Right lobe of liver (tissue), 6 donors: ENCODE measurements around the gene CD83. TPM values are rescaled to one million over a fixed set of nuclear protein-coding genes. Genes with fewer than 3 reads are reported as not detected.

Experiments used
- ATAC-seq, 4 donors: fragments of 200-7000 bp; cut with Tn5 transposase; one replicate each; pipeline ENCODE4 v1.9.1; 2020; ENCODE audit warnings: mild to moderate bottlenecking in 4 of 4, moderate library complexity in 4 of 4
- DNase-seq, 3 donors: peaks; one replicate each; pipeline ENCODE4 v3.0.0-alpha.2; 2020
- H3K27ac ChIP-seq, 3 donors: fragments of 200-600 bp; one replicate each; pipeline ENCODE4 v1.8.0; 2022
- H3K27me3 ChIP-seq, 2 donors: fragments of 200-600 bp; one replicate each; pipeline ENCODE4 v1.8.0; 2022
- H3K36me3 ChIP-seq, 4 donors: fragments of 200-600 bp; sonication (generic) in 1 of 4; one replicate each; pipeline versions ENCODE4 v1.5.1 to v1.8.0; 2017 to 2022; ENCODE audit warnings: control low read depth in 1 of 4
- H3K4me1 ChIP-seq, 4 donors: fragments of 200-600 bp; sonication (generic) in 1 of 4; one replicate each; pipeline versions ENCODE4 v1.5.1 to v1.8.0; 2017 to 2022; ENCODE audit warnings: control low read depth in 1 of 4
- H3K4me3 ChIP-seq, 3 donors: fragments of 200-600 bp; one replicate each; pipeline ENCODE4 v1.8.0; 2022
- H3K9me3 ChIP-seq, 4 donors: fragments of 200-600 bp; sonication (generic) in 1 of 4; one replicate each; pipeline versions ENCODE4 v1.5.1 to v1.8.0; 2017 to 2022; ENCODE audit warnings: control low read depth in 1 of 4
- POLR2A ChIP-seq: fragments of 450-650 bp; IDR thresholded peaks from one replicate; pipeline ENCODE4 v1.6.1; 2017; ENCODE audit warnings: antibody characterized with exemption, mild to moderate bottlenecking
- WGBS: methylation state at CpG from one replicate; pipeline ENCODE4 v1.1.6; 2018; ENCODE audit warnings: low coverage, low lambda C conversion rate; ENCODE audit not compliant: insufficient coverage; ENCODE audit errors: missing lambda C conversion rate; 5-methylcytosine and 5-hydroxymethylcytosine counted together
- intact Hi-C, 2 donors: fragments of 100-400 bp; cut with DNase I; formaldehyde crosslinking; loops; one replicate each; pipeline versions ENCODE4 v1.11.2 to v1.14.1; 2022
- long read RNA-seq: library from polyadenylated mRNA; unstranded; transcript quantifications from one replicate; pipeline ENCODE4 v2.0.0, GENCODE V29; 2019
- total RNA-seq, 6 experiments: library from RNA; depleted of rRNA in 2 of 6; stranded (reverse); fragments of >200 nt in 2 of 6; fragmentation: NEBNext Ultra II Directional in 3 of 6; extraction: Animal tissue kit (Norgen Biotek cat#: 25700) in 3 of 6; gene quantifications; one replicate each; pipeline versions ENCODE4 v1.1.0 to v1.2.4, GENCODE V29; 2016 to 2023
- TF ChIP-seq, protein P1 (sequence below), 4 donors: fragments of 200-600 bp in 3 of 4; fragments of 450-650 bp in 1 of 4; IDR thresholded peaks; one replicate each; pipeline versions ENCODE4 v1.5.1 to v1.8.0; 2016 to 2022; ENCODE audit warnings: antibody characterized with exemption in 4 of 4, mild to moderate bottlenecking in 2 of 4
- donor health status: DM: no; HTN: yes; CAD: no.
- donor health status: DM: no; HTN: no; CAD: no.
- donor health status: DM: no; HTN: no; CAD: no.
- donor health status: DM: no; HTN: yes; CAD: no.
- donor health status: DM: no; HTN: yes; CAD: no.

CD83 gene
- 1 to 10 TPM in 4 of 6 experiments, under 1 TPM in 2; 0.32 to 5.2 (median 1.1) TPM for total RNA-seq
- long read RNA-seq, partial matches to known transcripts: 0 of 1 reads
- long read RNA-seq, other reads (novel, unspliced or antisense): 1 of 1 reads

DNA sequence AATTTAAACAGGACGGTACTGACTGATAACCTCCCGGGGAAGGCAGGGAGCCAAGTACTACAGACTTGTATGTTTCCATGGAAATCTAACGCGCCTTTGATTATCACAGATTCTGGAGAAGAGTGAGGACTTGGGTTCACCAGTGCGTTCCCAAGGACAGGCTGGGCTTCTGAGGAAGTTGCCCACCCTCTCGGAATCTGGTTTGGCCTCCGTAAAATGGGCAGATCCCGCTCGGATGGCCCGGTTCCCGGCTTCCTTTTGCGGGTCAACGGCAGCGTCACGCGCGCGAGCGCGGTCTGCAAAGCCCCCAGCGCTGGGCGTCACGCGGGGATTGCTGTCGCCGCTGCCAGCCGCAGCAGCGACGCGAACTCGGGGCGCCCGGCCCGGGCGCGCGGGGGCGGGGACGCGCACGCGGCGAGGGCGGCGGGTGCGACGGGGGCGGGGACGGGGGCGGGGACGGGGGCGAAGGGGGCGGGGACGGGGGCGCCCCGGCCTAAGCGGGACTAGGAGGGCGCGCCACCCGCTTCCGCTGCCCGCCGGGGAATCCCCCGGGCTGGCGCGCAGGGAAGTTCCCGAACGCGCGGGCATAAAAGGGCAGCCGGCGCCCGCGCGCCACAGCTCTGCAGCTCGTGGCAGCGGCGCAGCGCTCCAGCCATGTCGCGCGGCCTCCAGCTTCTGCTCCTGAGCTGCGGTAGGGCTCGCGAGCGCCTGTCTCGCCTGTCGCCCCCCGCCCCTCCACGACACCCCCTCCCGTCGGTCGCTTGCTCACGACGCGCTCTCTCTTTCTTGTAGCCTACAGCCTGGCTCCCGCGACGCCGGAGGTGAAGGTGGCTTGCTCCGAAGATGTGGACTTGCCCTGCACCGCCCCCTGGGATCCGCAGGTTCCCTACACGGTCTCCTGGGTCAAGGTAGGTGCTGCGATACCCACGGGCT is at the start of gene CD83:
TSS of gene CD83 (plus strand) at position 615 of the 933 bp plus-strand sequence. CDS start at position 655, 40 bp downstream.
- TF ChIP-seq, protein P1, sequence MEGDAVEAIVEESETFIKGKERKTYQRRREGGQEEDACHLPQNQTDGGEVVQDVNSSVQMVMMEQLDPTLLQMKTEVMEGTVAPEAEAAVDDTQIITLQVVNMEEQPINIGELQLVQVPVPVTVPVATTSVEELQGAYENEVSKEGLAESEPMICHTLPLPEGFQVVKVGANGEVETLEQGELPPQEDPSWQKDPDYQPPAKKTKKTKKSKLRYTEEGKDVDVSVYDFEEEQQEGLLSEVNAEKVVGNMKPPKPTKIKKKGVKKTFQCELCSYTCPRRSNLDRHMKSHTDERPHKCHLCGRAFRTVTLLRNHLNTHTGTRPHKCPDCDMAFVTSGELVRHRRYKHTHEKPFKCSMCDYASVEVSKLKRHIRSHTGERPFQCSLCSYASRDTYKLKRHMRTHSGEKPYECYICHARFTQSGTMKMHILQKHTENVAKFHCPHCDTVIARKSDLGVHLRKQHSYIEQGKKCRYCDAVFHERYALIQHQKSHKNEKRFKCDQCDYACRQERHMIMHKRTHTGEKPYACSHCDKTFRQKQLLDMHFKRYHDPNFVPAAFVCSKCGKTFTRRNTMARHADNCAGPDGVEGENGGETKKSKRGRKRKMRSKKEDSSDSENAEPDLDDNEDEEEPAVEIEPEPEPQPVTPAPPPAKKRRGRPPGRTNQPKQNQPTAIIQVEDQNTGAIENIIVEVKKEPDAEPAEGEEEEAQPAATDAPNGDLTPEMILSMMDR (IDR thresholded peaks at IDR 0.05): no peak
- peak; percentile 69 for TF ChIP-seq POLR2A
- no peaks in the 10 kb centered on the region for H3K36me3 ChIP-seq
- no peaks in the 10 kb centered on the region for H3K27me3 ChIP-seq
- H3K27ac ChIP-seq: peak within 1 kb of the TSS in 2 of 3 donors; percentile 46 to 76
- intact Hi-C loops: no loop called here
- WGBS: 8% methylated on average over 5 of the region's 106 CpGs
- no peaks in the 10 kb centered on the region for H3K9me3 ChIP-seq
- peak within 1 kb of the TSS; percentile 50 to 86 (median 77) for H3K4me3 ChIP-seq
- DNase-seq (peak; percentile 81 to 89 (median 86)), ATAC-seq (peak; percentile 95 to 98 (median 97))
- H3K4me1 ChIP-seq: no peaks in the 10 kb centered on the region

- DNase-seq (no peak), ATAC-seq (no peak)
- Histone ChIP-seq H3K4me1 (peaks cover 0 to 8% (median 4%) of the 10 kb centered on the region in 4 donors), H3K9me3 (no peaks in the 10 kb centered on the region), H3K27ac (no peak overlapping the region), H3K27me3 (no peaks in the 10 kb centered on the region), H3K4me3 (no peak overlapping the region), H3K36me3 (no peaks in the 10 kb centered on the region)
- intact Hi-C loops: loop anchor here in 1 of 2 donors (10.0 kb wide), 2 partner anchors 163 to 273 kb away; no protein-coding TSS in a partner anchor
- WGBS: 65% methylated on average over 5 of the region's 5 CpGs
- TF ChIP-seq, protein P1 (IDR thresholded peaks at IDR 0.05): no peak
- TF ChIP-seq POLR2A: no peak
Observed at GRCh38 chr6:14068133-14068532, 49.4 kb upstream of the CD83 start.

DNA sequence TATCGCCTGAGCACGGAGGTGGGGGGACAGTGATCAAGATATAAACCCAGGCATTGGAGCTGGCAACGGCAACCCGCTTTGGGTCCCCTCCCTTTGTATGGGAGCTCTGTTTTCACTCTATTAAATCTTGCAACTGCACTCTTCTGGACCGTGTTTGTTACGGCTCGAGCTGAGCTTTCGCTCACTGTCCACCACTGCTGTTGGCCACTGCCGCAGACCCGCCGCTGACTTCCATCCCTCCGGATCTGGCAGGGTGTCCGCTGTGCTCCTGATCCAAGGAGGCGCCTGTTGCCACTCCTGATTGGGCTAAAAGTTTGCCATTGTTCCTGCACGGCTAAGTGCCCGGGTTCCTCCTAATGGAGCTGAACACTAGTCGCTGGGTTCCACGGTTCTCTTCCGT is 48.9 kb upstream of the CD83 start:
- 84% methylated on average over 14 of the region's 19 CpGs for WGBS
- ATAC-seq (no peak), DNase-seq (no peak)
- H3K4me3 ChIP-seq: no peak overlapping the region
- intact Hi-C loops: loop anchor here in 1 of 2 donors (10.0 kb wide), 2 partner anchors 164 to 274 kb away; no protein-coding TSS in a partner anchor
- TF ChIP-seq, protein P1 (IDR thresholded peaks at IDR 0.05): no peak
- TF ChIP-seq POLR2A: no peak
- H3K36me3 ChIP-seq: no peaks in the 10 kb centered on the region
- no peak overlapping the region for H3K27ac ChIP-seq
- peaks cover 0 to 8% (median 4%) of the 10 kb centered on the region in 4 donors for H3K4me1 ChIP-seq
- no peaks in the 10 kb centered on the region for H3K9me3 ChIP-seq
- H3K27me3 ChIP-seq: no peaks in the 10 kb centered on the region

DNA sequence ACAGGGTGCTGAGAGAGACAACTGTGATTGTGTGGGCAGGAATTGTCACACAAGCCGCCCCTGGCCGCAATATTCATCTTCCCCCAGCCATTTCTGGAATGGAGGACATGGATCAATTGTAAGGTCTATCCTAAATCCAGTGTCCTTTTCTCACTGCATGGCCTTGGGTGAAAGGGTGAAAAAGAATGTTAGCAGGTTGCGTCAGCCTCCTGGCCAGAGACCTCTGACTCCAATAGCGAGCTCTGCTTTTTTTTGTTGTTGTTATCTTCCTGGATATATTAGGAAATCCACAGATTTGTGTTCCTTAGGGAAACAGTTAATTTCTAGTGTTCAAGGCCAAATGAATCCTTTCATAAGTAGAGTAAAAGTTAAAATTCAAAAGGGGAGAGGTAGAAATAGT is 47.1 kb upstream of the CD83 start:
- Histone ChIP-seq H3K4me3 (no peak overlapping the region), H3K9me3 (no peaks in the 10 kb centered on the region), H3K27ac (peak overlapping the region in 1 of 3 donors; percentile 35), H3K36me3 (no peaks in the 10 kb centered on the region), H3K4me1 (peaks cover 0 to 8% (median 4%) of the 10 kb centered on the region in 4 donors), H3K27me3 (no peaks in the 10 kb centered on the region)
- ATAC-seq (peak; percentile 77 to 83 (median 80)), DNase-seq (peak in 2 of 3 donors; percentile 46 to 57)
- intact Hi-C loops: no loop called here
- TF ChIP-seq, protein P1 (IDR thresholded peaks at IDR 0.05): no peak
- TF ChIP-seq POLR2A: no peak
- WGBS: 69% methylated on average over 4 of the region's 4 CpGs
